HG03060 (cell line): ENCODE measurements around the gene EML5.

ENCODE experiments used
- ATAC-seq: cut with Tn5 transposase; IDR thresholded peaks from one replicate; pipeline ENCODE4 v1.9.1; 2021; ENCODE audit warnings: low read depth, moderate number of reproducible peaks; ENCODE audit not compliant: unreplicated experiment

Gene EML5

GRCh38 chr14:88733121-88733520 lies 59.6 kb downstream of the EML5 start:
- ATAC-seq: no peak

DNA sequence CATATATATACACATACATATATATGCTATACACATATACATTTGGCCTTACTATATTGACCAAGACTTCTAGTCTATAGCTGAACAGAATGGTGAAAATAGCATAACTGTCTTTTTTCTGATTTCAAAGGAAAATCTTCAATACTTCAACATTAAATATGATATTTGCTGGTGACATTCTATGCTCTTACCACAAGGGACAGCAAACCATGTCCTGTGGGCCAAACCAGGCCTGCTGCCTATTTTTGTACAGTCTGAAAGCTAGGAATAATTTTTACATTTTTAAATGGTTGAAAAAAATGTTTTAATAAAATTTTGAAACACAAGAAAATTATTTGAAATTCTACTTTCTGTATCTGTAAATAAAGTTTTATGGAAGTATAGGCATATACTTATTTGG lies 63.6 kb downstream of the EML5 start:
- ATAC-seq: no peak

DNA sequence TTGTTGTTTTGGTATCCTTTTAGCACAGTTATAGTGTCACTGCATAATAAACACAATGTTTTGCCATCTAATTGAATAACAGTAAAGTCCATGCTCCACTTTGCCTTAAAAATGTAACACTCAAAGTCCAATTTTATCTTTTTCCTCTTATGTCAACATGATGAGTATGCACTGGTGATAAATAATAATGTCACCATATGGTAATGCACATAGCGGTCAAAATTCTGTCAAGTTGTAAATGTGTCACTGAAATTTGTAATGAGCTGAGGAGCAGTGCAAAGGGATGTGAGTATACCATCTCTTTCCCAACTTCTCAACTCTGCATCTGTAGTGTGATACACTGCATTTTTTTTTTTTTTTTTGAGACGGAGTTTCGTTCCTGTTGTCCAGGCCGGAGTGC lies 65.7 kb downstream of the EML5 start:
- ATAC-seq: no peak

GRCh38 chr14:88710709-88711108 lies 82.0 kb downstream of the EML5 start:
- no peak for ATAC-seq

DNA sequence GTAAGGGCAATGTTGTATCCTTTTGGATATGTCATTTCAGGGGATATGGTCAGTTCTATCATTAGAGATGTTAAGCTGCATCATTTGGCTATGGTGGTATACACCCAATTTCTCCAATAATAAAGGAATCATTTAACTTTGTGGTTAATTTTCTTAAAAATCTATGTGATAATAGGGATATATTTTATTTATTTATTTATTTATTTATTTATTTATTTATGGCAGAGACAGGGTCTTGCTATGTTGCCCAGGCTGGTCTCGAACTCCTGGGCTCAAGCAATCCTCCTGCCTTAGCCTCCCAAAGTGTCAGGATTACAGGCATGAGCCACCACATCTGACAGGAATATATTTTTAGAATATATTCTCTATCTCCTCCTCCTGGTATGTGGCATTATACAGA lies 85.7 kb downstream of the EML5 start:
- no peak for ATAC-seq

DNA sequence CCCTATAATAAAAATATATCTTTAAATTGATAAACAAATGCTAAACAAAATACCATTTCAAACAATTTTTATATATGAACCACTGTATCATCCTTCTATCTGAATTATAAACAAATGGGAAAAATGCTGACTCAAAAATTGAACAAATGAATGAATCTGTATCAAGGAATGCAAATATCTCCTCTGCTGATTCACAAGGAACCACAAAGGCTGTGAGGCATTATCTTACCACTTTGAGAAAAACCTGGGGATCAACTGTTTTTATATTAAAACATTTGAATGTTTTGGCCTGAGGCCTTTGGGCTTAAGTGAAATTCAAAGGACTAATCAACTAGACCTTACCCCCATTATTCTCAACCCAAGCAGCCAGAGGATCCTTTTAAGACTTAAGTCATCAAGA lies 86.3 kb downstream of the EML5 start:
- no peak for ATAC-seq

- no peak for ATAC-seq
Observed at GRCh38 chr14:88698651-88699050, 94.1 kb downstream of the EML5 start.

- no peak for ATAC-seq
Observed at GRCh38 chr14:88695870-88696269, 96.9 kb downstream of the EML5 start.

- no peak for ATAC-seq
Observed at GRCh38 chr14:88688386-88688785, 104.4 kb downstream of the EML5 start.

GRCh38 chr14:88683119-88683518 lies 109.6 kb downstream of the EML5 start:
- no peak for ATAC-seq

GRCh38 chr14:88682495-88683114 lies 110.1 kb downstream of the EML5 start:
- no peak for ATAC-seq

DNA sequence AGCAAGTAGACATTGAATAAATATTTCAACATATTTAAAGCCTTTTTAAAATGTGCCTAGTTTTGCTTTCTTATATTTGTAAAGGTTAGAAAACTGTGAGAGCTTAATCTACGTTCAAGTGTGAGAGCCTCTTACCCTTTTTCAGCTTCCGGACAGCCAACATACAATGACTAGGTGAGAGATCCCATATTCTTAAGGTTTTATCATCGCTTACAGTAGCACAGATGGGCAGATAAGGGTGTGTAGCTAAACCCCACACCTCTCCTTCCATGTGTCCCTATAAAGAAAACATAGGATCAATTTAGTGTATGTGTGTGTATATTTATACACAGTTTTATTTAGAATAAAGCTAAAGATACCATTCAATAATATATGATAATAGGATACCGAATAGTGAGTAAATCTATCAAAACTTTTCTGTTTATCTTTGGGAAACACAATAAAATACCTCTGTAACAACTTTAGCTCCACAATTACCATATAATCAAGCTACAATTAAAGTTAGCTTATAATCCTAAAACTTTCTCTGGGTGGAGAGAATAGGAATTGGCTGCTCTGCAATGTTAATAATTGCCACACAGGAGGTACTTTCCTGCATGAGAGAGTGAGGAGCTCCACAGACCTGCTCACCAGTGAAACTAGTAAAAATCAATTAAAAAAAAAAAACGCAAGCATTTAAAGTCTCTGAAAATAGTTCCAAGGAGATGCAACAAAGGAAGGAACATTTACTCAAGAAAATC lies 110.8 kb downstream of the EML5 start:
- no peak for ATAC-seq

DNA sequence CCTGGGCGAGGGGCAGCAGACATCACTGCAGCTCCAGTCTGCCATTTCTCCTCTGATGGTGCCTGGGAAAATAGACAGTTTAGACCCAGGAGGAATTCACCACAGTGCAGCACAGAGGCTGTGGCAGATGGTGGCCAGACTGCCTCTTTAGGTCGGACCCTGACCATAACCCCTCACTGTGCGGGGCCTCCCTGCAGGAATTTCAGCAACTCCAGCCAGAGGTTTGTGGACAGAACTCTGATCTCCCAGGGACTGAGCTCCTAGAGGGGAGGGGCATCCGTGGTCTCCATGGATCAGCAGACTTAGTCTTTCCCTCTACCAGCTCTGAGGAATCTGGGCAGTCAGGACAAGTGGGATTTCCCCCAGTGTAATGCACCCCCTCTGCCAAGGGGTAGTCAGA lies 123.4 kb downstream of the EML5 start:
- no peak for ATAC-seq

- peak; percentile 40 for ATAC-seq
Observed at GRCh38 chr14:88668448-88669116, 124.2 kb downstream of the EML5 start.

DNA sequence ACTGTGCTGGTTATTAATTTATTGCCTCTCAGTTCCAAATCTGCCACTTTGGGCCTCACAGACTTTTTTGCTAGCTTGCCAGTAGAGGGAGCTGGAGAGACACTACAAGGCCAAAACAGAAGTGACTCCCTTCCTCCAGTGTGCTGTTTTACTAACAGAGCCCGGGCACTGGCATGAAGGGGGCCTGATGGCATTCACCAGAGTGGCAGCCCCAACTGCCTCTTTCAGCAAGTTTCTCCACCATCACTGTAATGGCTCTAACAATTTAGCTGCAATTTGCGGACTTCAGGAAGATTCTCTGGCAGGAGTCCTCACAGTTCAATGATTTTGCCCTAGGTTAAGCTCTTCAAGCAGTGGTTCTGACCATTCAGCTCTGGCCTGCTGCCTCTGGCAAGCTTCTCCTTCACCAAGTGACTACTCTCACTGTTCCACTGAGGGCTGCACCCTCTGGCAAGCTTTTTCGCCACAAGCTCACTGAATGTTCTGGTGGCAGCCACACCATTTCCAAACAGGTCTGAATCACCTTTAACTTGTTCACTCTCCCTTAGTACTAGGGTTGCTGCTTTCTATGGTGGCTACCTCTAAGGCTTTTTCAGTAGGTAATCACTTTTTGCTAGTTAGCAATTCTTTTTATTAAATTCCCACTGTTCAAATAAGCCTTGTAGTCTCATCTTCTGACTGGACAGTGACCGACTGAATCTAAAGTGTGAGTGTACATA lies 125.0 kb downstream of the EML5 start:
- peak; percentile 85 for ATAC-seq

DNA sequence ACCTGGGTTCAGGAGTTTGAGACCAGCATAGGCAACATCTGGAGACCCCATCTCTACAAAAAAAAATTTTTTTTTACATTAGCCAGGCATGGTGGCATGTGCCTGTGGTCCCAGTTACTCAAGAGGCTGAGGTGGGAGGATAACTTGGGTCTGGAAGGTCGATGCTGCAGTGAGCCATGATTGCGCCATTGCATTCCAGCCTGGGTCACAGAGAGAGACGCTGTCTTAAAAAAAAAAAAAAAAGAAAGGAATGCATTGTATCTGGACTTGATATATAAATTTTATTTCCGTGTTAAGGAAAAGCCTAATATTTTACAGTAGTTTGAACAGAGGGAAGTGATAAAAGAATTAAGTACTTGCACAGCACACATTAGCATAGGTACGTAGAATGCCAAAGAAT lies 132.7 kb downstream of the EML5 start:
- no peak for ATAC-seq

- no peak for ATAC-seq
Observed at GRCh38 chr14:88639221-88639620, 153.5 kb downstream of the EML5 start.

GRCh38 chr14:88632512-88632911 lies 160.2 kb downstream of the EML5 start:
- ATAC-seq: no peak

GRCh38 chr14:88631091-88631490 lies 161.7 kb downstream of the EML5 start:
- ATAC-seq: no peak

GRCh38 chr14:88630565-88630964 lies 162.2 kb downstream of the EML5 start:
- no peak for ATAC-seq

DNA sequence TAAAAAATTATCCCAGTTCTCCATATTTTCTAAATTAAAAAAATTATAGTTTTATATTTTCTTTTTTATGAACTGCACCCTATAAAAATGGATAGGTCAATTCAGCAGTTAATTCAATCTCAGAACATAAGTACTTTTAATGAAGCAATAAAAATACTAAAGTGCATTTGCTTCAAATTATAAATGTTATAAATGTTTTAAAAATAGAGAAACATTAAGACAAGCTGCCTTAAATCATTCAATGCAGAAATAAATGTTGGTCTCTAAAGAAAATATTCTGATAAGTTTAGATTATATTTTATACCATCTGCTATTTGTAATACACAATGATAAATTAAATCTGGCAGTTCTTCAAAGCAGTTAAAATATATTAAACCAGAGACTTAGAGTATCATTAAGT lies 164.3 kb downstream of the EML5 start:
- no peak for ATAC-seq
